ENCODE measurements around the gene POLE3.
"Not testable (repeated sequence)": the region's sequence is repeated elsewhere in the genome, so short reads cannot be mapped to it uniquely, and the experiment has no call there.

The POLE3 gene

GRCh38 chr9:113410207-113410864 is at the start of gene POLE3, which contains the start of gene C9orf43:
POLE3 (minus strand) TSS chr9:113410675; CDS start chr9:113410293, 382 bp downstream.
C9orf43 (plus strand) TSS chr9:113410747; CDS start chr9:113413494, 2,747 bp downstream.
- peak; percentile 91 for DNase-seq

- DNase-seq = no peak
Measured at GRCh38 chr9:113456235-113456634, 45.8 kb upstream of the POLE3 start.

- no peak for DNase-seq
Measured at GRCh38 chr9:113454914-113455761, 44.7 kb upstream of the POLE3 start.

- no peak for DNase-seq
Measured at GRCh38 chr9:113452113-113452605, 41.7 kb upstream of the POLE3 start.

GRCh38 chr9:113449376-113449775 is 38.9 kb upstream of the POLE3 start:
- no peak for DNase-seq

- DNase-seq = peak; percentile 19
Measured at GRCh38 chr9:113446323-113446740, 35.9 kb upstream of the POLE3 start.

- DNase-seq = no peak
Measured at GRCh38 chr9:113444736-113445135, 34.3 kb upstream of the POLE3 start.

- not testable (repeated sequence) for DNase-seq
Measured at GRCh38 chr9:113437716-113438115, 27.2 kb upstream of the POLE3 start.

- DNase-seq = no peak
Measured at GRCh38 chr9:113436728-113437515, 26.4 kb upstream of the POLE3 start.

- no peak for DNase-seq
Measured at GRCh38 chr9:113431191-113431590, 20.7 kb upstream of the POLE3 start.

- no peak for DNase-seq
Measured at GRCh38 chr9:113428062-113428615, 17.7 kb upstream of the POLE3 start.

GRCh38 chr9:113427629-113428028 is 17.2 kb upstream of the POLE3 start:
- no peak for DNase-seq

GRCh38 chr9:113426701-113427100 is 16.2 kb upstream of the POLE3 start:
- DNase-seq = no peak

GRCh38 chr9:113425072-113425471 is 14.6 kb upstream of the POLE3 start:
- DNase-seq = no peak

GRCh38 chr9:113421726-113422125 is 11.3 kb upstream of the POLE3 start:
- no peak for DNase-seq

GRCh38 chr9:113417370-113417769 is 6.9 kb upstream of the POLE3 start:
- DNase-seq = no peak

GRCh38 chr9:113416149-113416721 is 5.8 kb upstream of the POLE3 start:
- no peak for DNase-seq

- DNase-seq = no peak
Measured at GRCh38 chr9:113409883-113410206, 630 bp downstream of the POLE3 start.

GRCh38 chr9:113409481-113409880 is 994 bp downstream of the POLE3 start:
- DNase-seq = no peak

- DNase-seq = peak; percentile 9
Measured at GRCh38 chr9:113406873-113407511, 3.5 kb downstream of the POLE3 start.

GRCh38 chr9:113406353-113406752 is 4.1 kb downstream of the POLE3 start:
- not testable (repeated sequence) for DNase-seq

- DNase-seq = no peak
Measured at GRCh38 chr9:113403646-113404045, 6.8 kb downstream of the POLE3 start.

Measured in NCI-H2029 treated with DMSO at 0.1 percent for 48 hours (cell line).